Measurements from ENCODE around the gene TRIM49D2. TPM values are rescaled to one million over a fixed set of nuclear protein-coding genes. Genes with fewer than 3 reads are reported as not detected.

The TRIM49D2 gene
- total RNA-seq = not detected

GRCh38 chr11:89923764-89924163 lies at the start of gene TRIM49D2:
TRIM49D2 (plus strand) TSS chr11:89924064; CDS start chr11:89926762, 2,698 bp downstream.

GRCh38 chr11:89922195-89922660 lies 1.6 kb upstream of the TRIM49D2 start, which contains the start of gene TRIM49D1:
TRIM49D1 (minus strand) TSS chr11:89922245; CDS start chr11:89917710, 4,535 bp downstream.

GRCh38 chr11:89965737-89966136 lies 41.9 kb downstream of the TRIM49D2 start, which contains the start of gene TRIM64:
TRIM64 (plus strand) TSS chr11:89966037; CDS start chr11:89968504, 2,467 bp downstream.

Other genes starting within 250 kb of the TRIM49D2 start
- gene TRIM77, start 213.8 kb upstream of the TRIM49D2 start, total RNA-seq = not detected
- gene TRIM49, start 115.5 kb upstream of the TRIM49D2 start, total RNA-seq = not detected
- gene TRIM64B, start 45.6 kb upstream of the TRIM49D2 start, total RNA-seq = not detected
- not detected for gene TRIM49D1, start 1.8 kb upstream of the TRIM49D2 start, total RNA-seq
- not detected for gene TRIM64, start 42.0 kb downstream of the TRIM49D2 start, total RNA-seq
- gene TRIM49C, start 107.0 kb downstream of the TRIM49D2 start, total RNA-seq = not detected
- not detected for gene UBTFL1, start 161.9 kb downstream of the TRIM49D2 start, total RNA-seq
- 29.7 TPM for gene NAALAD2, start 210.6 kb downstream of the TRIM49D2 start, total RNA-seq

All from camera-type eye (tissue), 1 donor.